HG03457 (cell line): Measurements from ENCODE around the gene PARD6G.
"Not testable (repeated sequence)": the region's sequence is repeated elsewhere in the genome, so short reads cannot be mapped to it uniquely, and the experiment has no call there.

ENCODE experiments used
- ATAC-seq: cut with Tn5 transposase; IDR thresholded peaks from one replicate; pipeline ENCODE4 v1.9.1; 2021; ENCODE audit warnings: moderate number of reproducible peaks; ENCODE audit not compliant: unreplicated experiment

PARD6G gene

GRCh38 chr18:80247393-80247841 lies at the start of gene PARD6G:
Gene PARD6G (minus strand): TSS chr18:80247514. CDS start chr18:80247348, 166 bp downstream.
- ATAC-seq, result peak; percentile 51

GRCh38 chr18:80262241-80263033 lies 15.1 kb upstream of the PARD6G start:
- ATAC-seq, result not testable (repeated sequence)

GRCh38 chr18:80259610-80260009 lies 12.3 kb upstream of the PARD6G start:
- no peak for ATAC-seq

GRCh38 chr18:80258640-80259039 lies 11.3 kb upstream of the PARD6G start:
- no peak for ATAC-seq

GRCh38 chr18:80257579-80258543 lies 10.5 kb upstream of the PARD6G start:
- ATAC-seq, result not testable (repeated sequence)

GRCh38 chr18:80254971-80255500 lies 7.7 kb upstream of the PARD6G start:
- no peak for ATAC-seq

- no peak for ATAC-seq
Measured at GRCh38 chr18:80253871-80254492, 6.7 kb upstream of the PARD6G start.

- ATAC-seq, result no peak
Measured at GRCh38 chr18:80253236-80253635, 5.9 kb upstream of the PARD6G start.

GRCh38 chr18:80252136-80252535 lies 4.8 kb upstream of the PARD6G start:
- no peak for ATAC-seq

GRCh38 chr18:80251700-80252099 lies 4.4 kb upstream of the PARD6G start:
- ATAC-seq, result no peak

GRCh38 chr18:80250740-80251364 lies 3.5 kb upstream of the PARD6G start:
- ATAC-seq, result no peak

- ATAC-seq, result no peak
Measured at GRCh38 chr18:80249217-80250093, 2.1 kb upstream of the PARD6G start.

GRCh38 chr18:80246445-80247392 lies 595 bp downstream of the PARD6G start:
- ATAC-seq, result peak; percentile 21

- no peak for ATAC-seq
Measured at GRCh38 chr18:80245781-80246444, 1.4 kb downstream of the PARD6G start.

GRCh38 chr18:80244956-80245730 lies 2.2 kb downstream of the PARD6G start:
- ATAC-seq, result no peak

GRCh38 chr18:80244167-80244566 lies 3.1 kb downstream of the PARD6G start:
- ATAC-seq, result no peak

- no peak for ATAC-seq
Measured at GRCh38 chr18:80243204-80243603, 4.1 kb downstream of the PARD6G start.
